Keratinocyte (primary cell): ENCODE data around the gene ATG2B. TPM values are rescaled to one million over a fixed set of nuclear protein-coding genes. Genes with fewer than 3 reads are reported as not detected.

Source experiments
- DNase-seq: peaks from one replicate; pipeline ENCODE4 v3.0.0-alpha.2; 2011; ENCODE audit warnings: low read depth, missing footprints, low spot score
- FAIRE-seq: peaks from 2 replicates; lab custom pipeline; 2011; peaks lifted over from hg19 to GRCh38; lab: Jason Lieb, UNC
- H2AFZ ChIP-seq: 2 replicates; pipeline ENCODE4 v1.6.0; 2012; ENCODE audit warnings: low read length, control low read depth, inconsistent platforms; ENCODE audit not compliant: control insufficient read depth
- H3K27ac ChIP-seq: 2 replicates; pipeline ENCODE4 v1.5.1; 2011; ENCODE audit warnings: low read length; ENCODE audit not compliant: control insufficient read depth, insufficient read depth
- H3K27me3 ChIP-seq: 3 replicates; pipeline ENCODE4 v1.6.0; 2011; ENCODE audit warnings: low read length; ENCODE audit not compliant: control insufficient read depth, insufficient read depth; ENCODE audit errors: extremely low read depth
- H3K36me3 ChIP-seq, 2 experiments: 2 replicates in 1 of 2; 3 replicates in 1 of 2; pipeline ENCODE4 v1.5.1; 2011; ENCODE audit warnings: low read length in 2 of 2, mild to moderate bottlenecking in 1 of 2; ENCODE audit not compliant: control insufficient read depth in 2 of 2, insufficient read depth in 2 of 2; ENCODE audit errors: extremely low read depth in 1 of 2
- H3K4me1 ChIP-seq: 3 replicates; pipeline ENCODE4 v1.5.1; 2011; ENCODE audit warnings: low read length; ENCODE audit not compliant: control insufficient read depth, insufficient read depth; ENCODE audit errors: extremely low read depth
- H3K4me2 ChIP-seq: 3 replicates; pipeline ENCODE4 v1.6.0; 2011; ENCODE audit warnings: low read depth, low read length; ENCODE audit not compliant: control insufficient read depth, insufficient read depth; ENCODE audit errors: extremely low read depth
- H3K4me3 ChIP-seq, 3 experiments: fragments of 200-600 bp in 1 of 3; sonication (generic) in 1 of 3; 2 replicates in 2 of 3; 3 replicates in 1 of 3; pipeline ENCODE4 v1.5.1; 2011 to 2016; ENCODE audit warnings: low read length in 3 of 3, mild to moderate bottlenecking in 3 of 3, control low read depth in 2 of 3, inconsistent platforms in 1 of 3, low read depth in 1 of 3, mixed read lengths in 1 of 3, mixed run types in 1 of 3, moderate library complexity in 1 of 3; ENCODE audit not compliant: control insufficient read depth in 2 of 3, insufficient read depth in 2 of 3; ENCODE audit errors: extremely low read depth in 1 of 3
- H3K79me2 ChIP-seq: 2 replicates; pipeline ENCODE4 v1.6.0; 2012; ENCODE audit warnings: low read length; ENCODE audit not compliant: control insufficient read depth, insufficient read depth
- H3K9ac ChIP-seq: 3 replicates; pipeline ENCODE4 v1.6.0; 2011; ENCODE audit warnings: low read length; ENCODE audit not compliant: control insufficient read depth, insufficient read depth; ENCODE audit errors: extremely low read depth
- H3K9me1 ChIP-seq: 3 replicates; pipeline ENCODE4 v1.6.0; 2011; ENCODE audit warnings: low read length; ENCODE audit not compliant: control insufficient read depth, insufficient read depth; ENCODE audit errors: extremely low read depth
- H3K9me3 ChIP-seq: 2 replicates; pipeline ENCODE4 v1.5.1; 2012; ENCODE audit warnings: low read depth, low read length; ENCODE audit not compliant: control insufficient read depth
- H4K20me1 ChIP-seq: 3 replicates; pipeline ENCODE4 v1.6.0; 2011; ENCODE audit warnings: low read length; ENCODE audit not compliant: control insufficient read depth, insufficient read depth; ENCODE audit errors: extremely low read depth
- CTCF ChIP-seq, 3 experiments: IDR thresholded peaks in 1 of 3; conservative IDR thresholded peaks in 1 of 3; optimal IDR thresholded peaks in 1 of 3; 2 replicates in 2 of 3; 3 replicates in 1 of 3; pipeline versions ENCODE3 to v1.5.1; 2011; ENCODE audit warnings: low read length in 3 of 3, mild to moderate bottlenecking in 3 of 3, moderate library complexity in 2 of 3, control low read depth in 1 of 3, inconsistent platforms in 1 of 3; ENCODE audit not compliant: insufficient read depth in 2 of 3; ENCODE audit errors: extremely low read depth in 1 of 3
- EZH2 ChIP-seq: IDR thresholded peaks from one replicate; pipeline ENCODE4 v1.6.1; 2012; ENCODE audit warnings: inconsistent platforms, mild to moderate bottlenecking, low read length, moderate library complexity
- dilution Hi-C: fragments of 300-500 bp; cut with MboI; formaldehyde crosslinking; loops from one replicate; pipeline ENCODE4 v1.7.0; 2020; ENCODE audit warnings: low sequenced_read_pairs; ENCODE audit not compliant: extremely low pct_ligation_motif_present
- polyA plus RNA-seq, 5 experiments: library from polyadenylated mRNA; depleted of rRNA in 3 of 5; stranded (reverse) in 3 of 5; stranded (forward) in 1 of 5; unstranded in 1 of 5; fragments of >200 nt; gene quantifications; 1 replicate in 1 of 5; 2 replicates in 3 of 5; 3 replicates in 1 of 5; pipeline versions ENCODE4 v1.2.1 to v1.2.3, GENCODE V29; 2011 to 2012; ENCODE audit warnings: missing spikeins in 2 of 5, low read depth in 1 of 5, low replicate concordance in 1 of 5

The ATG2B gene
- polyA plus RNA-seq, 1 donor (not counting 4 experiments of a cell fraction or from before 2014, with no cell fraction given): 11.4 TPM

DNA sequence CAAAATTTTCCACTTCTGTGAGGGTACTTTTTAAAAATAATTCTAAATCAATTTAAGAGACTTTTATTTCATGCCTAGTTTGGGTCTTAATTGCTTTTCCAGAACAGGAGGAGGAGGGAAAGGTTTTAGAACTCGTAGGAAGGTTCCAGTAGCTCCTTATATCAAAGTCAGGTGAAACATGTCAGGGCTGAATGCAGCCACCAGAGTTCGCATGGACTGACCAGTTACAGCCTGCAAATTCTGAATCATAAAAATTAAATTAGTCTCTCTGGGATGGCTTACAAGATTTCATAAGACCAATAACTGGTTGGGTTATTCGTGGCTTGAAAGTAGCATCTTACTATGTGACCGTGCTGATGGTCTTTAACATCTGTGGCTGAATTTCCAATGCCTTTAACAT is 106.7 kb downstream of the ATG2B start:
- no peaks in the 10 kb centered on the region for H3K9me1 ChIP-seq
- no peaks in the 10 kb centered on the region for H3K9me3 ChIP-seq
- peak overlapping the region in 1 of 3 experiments; percentile 3 for H3K4me3 ChIP-seq
- H3K36me3 ChIP-seq: no peaks in the 10 kb centered on the region
- FAIRE-seq (peak; percentile 66), DNase-seq (no peak)
- H2AFZ ChIP-seq: no peak overlapping the region
- no peaks in the 10 kb centered on the region for H3K27me3 ChIP-seq
- H4K20me1 ChIP-seq: no peaks in the 10 kb centered on the region
- peaks cover 34% of the 10 kb centered on the region for H3K4me1 ChIP-seq
- peak overlapping the region; percentile 5 for H3K9ac ChIP-seq
- H3K4me2 ChIP-seq: peak overlapping the region; percentile 59
- peak; percentile 28 to 46 (median 43) for TF ChIP-seq CTCF (optimal IDR thresholded peaks at IDR 0.05 in 1 of 3, IDR thresholded peaks at IDR 0.05 in 1 of 3, conservative IDR thresholded peaks at IDR 0.05 in 1 of 3; ENCODE audit: extremely low read depth in 1 of 3, insufficient read depth in 2 of 3, low read length in 3 of 3)
- TF ChIP-seq EZH2: no peak
- dilution Hi-C loops: no loop called here
- no peaks in the 10 kb centered on the region for H3K79me2 ChIP-seq
- peak overlapping the region; percentile 54 for H3K27ac ChIP-seq

DNA sequence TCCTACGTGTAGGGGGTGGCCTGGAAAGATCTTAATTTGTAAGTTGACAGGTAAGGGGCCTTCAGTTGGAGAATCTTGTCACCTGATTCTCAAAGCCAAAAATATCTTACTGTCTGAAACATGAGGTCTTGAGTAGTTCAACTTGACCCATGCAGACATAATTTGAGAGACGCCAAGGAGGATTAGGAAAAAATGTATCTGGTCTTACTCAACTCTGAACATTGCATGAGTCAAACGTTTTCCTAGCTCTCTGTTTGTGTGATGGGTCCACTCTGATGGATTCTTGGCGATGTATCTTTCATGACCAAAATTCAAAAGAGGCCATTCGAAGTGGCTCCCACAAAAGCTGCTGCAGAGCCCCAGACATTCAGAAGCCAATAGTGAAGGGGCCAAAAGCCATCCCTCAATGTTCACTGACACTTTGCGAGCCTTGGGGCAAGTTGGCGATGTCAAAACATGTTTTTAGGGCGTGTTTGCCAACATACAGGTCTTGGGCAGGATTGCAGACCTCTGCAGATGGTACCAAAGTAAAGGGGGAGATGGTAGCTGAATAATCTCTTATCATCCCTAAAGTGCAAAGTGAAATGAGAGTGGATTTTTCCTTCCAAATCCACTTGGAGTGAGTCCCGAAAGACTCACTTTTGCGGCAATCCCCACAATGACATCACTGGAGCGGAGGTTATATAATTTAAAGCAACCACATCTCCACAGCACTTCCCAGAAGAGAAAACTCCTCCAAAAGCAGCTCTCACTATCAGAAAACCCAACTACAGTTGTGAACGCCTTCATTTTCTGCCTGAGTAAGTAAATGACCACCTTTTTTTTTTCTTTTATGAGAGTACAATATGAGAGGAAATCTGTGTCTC is 107.4 kb downstream of the ATG2B start, which contains the start of gene BDKRB1:
Gene BDKRB1 (plus strand): TSS at position 710 of the 866 bp plus-strand sequence. CDS start 7,473 bp downstream, outside the sequence.
- H4K20me1 ChIP-seq: no peaks in the 10 kb centered on the region
- H3K4me3 ChIP-seq: peak within 1 kb of the TSS in 2 of 3 experiments; percentile 1 to 3
- dilution Hi-C loops: no loop called here
- H3K27me3 ChIP-seq: no peaks in the 10 kb centered on the region
- peak within 1 kb of the TSS; percentile 5 for H3K9ac ChIP-seq
- no peaks in the 10 kb centered on the region for H3K9me1 ChIP-seq
- peaks cover 34% of the 10 kb centered on the region for H3K4me1 ChIP-seq
- peak within 1 kb of the TSS; percentile 59 for H3K4me2 ChIP-seq
- H3K36me3 ChIP-seq: no peaks in the 10 kb centered on the region
- H3K27ac ChIP-seq: peak within 1 kb of the TSS; percentile 54
- no peak for TF ChIP-seq EZH2
- H3K9me3 ChIP-seq: no peaks in the 10 kb centered on the region
- peak within 1 kb of the TSS; percentile 14 for H2AFZ ChIP-seq
- DNase-seq (no peak), FAIRE-seq (peak; percentile 91)
- no peaks in the 10 kb centered on the region for H3K79me2 ChIP-seq
